HG02571 (cell line): ENCODE measurements around the gene PDK2.
"Not testable (repeated sequence)": the region's sequence is repeated elsewhere in the genome, so short reads cannot be mapped to it uniquely, and the experiment has no call there.

Source experiments
- ATAC-seq: cut with Tn5 transposase; IDR thresholded peaks from one replicate; pipeline ENCODE4 v1.9.1; 2021; ENCODE audit warnings: mild to moderate bottlenecking, moderate library complexity; ENCODE audit not compliant: unreplicated experiment

Gene PDK2

DNA sequence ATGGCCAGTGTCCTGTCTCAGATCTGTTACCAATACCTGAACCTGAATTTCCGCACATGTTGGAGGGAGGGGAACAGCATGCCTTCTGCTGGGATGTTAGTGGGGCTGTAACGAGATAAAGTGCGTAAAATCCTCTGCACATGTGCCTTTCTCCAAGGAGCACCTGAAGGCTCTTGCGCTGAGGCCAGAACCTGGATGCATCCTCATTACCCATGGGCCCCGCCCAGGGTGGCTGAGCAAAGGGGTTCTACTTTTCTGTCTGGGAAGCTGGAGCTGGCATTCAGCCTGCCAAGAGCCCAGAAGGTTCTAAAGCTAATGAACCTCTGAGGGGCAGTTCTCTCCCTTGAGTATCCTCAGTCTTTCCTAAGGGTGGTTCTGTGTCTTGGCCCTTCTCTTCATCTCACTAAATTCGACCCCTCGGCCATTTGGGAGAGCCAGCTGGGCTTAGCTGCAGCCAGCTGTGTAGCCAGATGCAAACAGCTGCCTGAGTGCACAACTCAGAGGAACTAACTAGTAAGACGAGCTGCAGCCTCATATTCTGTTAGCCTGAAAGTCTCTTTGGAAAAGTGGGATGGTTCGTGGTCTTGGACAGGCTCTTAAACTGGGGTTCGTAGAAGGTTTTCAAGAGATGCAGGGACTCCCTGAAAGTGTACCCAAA lies 36.7 kb upstream of the PDK2 start:
- ATAC-seq, result no peak

DNA sequence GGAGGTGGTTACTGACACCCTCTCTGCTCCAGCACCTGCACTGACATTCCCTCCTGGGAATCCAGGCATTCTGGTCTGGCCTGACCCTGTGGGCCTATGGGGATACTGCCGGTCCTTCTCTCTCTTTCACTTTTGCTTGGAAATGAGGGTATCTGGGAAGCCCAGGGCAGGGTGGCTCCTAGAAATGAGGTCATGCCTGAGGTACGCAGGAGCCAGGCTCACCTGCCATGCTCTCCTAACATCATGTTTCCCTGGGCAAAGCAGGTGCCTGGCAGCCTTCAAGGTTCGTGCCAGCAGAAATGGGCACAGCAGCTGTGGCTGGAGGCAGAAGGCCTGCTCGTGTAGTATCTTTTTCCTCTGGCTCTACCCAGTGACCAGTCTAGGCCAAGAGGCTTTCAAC lies 35.9 kb upstream of the PDK2 start:
- ATAC-seq, result no peak

DNA sequence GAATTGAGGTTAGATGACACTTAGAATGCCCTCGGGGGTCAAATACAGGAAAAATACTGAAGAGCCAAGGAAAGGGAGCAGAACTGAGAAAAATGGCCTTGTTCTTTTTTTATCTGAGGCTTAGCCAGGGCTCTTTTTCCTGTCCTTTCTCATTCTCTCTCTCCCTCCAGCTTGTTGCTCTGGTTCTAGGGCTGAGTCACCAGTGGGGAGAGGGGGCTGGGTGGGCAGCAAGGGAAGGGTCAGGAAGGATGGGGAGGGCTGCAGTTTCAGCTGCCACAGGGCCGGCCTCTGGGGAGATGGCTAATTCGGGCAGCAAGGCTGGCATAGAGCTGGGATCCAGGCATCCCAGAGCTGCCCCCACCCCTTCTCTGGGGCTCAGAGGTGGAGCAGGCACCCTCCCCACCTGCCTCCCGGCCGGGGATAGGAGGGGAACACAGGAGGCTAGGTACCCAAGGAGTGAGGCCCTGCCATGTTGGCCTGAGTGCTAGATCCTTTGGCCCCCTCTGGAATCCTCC lies 35.3 kb upstream of the PDK2 start:
- ATAC-seq, result no peak

DNA sequence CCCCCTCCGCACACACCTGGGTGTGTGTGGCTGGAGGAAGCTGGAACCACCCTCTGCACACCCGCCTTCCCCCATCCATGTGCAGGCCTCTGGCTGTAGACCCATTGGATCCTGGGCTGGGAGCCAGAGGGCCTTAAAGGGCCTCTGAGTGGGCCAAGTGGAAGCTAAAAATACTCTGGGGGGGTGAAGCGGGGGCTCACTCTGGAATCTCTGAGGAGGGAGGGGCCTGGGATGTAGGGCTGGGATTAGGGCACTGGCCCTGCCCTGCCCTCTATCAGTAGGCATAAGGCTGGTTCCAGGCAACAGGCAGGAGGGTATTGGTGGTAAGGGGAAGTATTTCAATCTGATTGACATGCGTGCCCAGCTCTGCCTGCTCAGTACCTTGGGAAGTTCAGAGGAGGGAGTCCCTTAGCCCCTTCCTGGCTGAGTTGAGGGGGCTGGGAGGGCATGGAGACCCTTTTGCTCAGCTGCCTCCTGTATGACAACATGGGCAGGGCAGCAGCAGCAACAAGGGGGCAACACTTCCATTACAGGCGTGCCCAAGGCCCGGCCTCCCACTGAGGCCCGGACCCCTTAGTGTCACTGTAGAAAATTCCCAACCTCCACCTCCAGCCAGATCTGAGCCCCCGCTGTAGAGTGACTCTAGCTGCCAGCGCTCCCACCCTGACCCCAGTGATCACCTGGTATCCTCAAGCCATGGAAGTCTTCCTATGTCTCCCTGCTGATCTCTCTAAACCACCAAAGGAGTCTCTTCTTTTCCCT lies 34.0 kb upstream of the PDK2 start:
- ATAC-seq, result no peak

DNA sequence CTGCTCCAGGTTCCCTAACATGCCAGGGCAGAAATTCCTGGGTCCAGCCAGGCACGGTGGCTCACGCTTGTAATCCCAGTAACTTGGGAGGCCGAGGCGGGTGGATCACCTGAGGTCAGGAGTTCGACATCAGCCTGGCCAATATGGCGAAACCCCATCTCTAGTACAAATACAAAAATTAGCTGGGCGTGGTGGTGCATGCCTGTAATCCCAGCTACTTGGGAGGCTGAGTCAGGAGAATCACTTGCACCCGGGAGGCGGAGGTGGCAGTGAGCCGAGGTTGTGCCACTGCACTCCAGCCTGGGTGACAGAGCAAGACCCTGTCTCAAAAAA lies 33.5 kb upstream of the PDK2 start:
- not testable (repeated sequence) for ATAC-seq

DNA sequence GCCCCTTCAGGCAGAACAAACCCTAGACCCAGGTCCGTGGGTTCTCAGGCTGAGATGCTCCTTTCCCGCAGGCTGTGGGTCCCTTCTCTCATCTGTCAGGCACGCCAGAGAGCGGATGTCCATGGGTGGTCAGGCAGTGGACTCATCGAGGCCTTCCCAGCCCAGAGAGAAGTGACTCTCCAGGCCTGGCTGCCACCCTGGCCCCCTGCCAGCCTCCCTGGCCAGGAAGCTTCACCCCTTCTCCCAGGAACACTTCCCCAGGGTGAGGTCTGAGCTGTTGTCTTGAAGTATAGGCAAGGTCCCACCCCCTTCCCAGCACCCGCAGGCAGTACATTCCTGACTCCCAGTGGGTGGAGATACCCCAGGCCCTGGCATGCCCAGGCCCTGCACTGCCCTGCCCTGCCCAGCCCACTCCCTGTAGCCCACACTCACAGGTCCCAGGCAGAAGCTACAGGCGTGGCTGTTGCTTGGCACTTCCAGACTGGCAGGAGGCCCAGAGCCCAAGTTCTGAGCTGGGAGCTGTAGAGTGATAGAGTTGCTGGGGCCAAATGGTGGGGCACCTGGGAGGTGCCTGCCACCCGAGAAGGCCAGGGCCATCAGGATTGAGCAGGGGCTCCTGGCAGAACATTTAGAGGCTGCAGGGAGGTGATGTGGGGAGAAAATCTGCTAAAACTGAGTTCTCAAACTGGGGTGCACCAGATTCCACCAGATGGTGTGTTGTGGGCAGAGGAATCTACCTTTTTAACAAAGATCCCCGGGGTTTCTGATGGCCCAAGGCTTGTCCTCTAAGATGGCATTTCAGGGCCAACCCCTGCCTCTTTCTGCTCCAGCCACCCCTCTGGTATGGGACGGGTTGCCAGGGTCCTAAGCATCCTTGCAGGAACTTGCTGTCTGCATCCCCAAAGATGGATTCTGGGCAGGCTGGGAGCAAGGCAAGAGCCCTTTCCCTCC lies 32.6 kb upstream of the PDK2 start:
- ATAC-seq, result no peak

DNA sequence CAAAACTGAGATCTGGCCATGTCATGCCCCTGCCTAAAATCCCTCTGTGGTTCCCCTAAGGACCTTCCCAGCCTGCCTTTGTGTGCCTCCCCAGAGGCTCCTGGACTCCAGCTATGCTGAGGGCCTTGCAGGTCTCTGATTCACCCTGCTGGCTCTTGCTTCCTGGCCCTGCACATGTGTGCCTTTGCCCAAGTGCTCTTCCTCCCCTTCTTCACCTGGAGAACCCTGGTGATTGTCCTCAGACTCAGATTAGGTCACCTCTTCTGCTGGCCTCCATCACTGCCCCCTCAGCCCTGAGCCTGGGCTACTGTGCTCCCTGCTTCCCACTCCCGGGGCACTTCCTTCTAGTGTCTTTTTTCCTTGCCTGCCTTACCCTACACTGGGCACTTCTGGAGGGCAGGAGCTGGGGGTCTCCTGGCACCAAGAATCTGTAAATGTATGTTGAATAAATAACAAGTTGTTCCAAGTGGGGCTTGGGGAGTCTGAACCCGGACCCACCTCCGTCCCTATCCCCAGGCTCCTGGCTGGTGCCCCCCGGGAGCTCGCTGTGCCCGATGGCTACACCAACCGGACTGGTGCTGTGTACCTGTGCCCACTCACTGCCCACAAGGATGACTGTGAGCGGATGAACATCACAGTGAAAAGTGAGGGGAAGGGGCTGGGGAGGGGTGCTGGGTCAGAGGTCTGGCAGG lies 31.4 kb upstream of the PDK2 start:
- ATAC-seq, result no peak

DNA sequence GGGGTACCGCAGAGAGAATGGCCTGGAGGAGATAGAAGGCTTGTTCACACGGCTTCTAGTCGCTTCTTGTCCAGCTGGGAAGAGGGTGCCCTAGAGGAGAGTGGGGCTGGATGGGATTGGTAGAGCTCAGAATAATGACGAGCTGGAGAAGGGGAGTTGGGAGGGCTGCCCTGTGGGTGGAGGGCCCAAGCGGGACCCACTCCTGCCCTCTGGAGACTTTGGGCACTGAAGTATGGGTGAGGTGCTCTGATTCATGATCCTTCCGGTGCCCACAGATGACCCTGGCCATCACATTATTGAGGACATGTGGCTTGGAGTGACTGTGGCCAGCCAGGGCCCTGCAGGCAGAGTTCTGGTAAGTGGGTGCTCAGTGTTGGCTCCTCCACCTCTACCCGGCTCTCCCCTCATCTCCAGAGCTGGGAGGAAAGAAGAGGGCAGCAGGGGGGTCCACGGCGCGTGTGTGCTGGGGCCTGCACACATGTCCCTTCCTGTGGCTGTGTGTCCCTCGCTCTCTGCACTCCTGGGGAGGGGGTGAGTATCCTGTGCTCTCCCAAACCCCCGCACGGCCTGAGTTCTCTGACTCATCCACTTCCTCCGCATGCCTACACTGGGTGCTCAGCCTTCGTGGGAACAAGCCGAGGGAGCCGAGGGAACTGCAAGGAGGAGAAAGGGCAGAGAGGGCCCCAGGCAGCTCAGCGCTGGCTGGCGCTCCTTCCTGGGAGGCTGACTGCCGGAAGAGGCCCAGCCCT lies 30.7 kb upstream of the PDK2 start:
- ATAC-seq, result no peak

DNA sequence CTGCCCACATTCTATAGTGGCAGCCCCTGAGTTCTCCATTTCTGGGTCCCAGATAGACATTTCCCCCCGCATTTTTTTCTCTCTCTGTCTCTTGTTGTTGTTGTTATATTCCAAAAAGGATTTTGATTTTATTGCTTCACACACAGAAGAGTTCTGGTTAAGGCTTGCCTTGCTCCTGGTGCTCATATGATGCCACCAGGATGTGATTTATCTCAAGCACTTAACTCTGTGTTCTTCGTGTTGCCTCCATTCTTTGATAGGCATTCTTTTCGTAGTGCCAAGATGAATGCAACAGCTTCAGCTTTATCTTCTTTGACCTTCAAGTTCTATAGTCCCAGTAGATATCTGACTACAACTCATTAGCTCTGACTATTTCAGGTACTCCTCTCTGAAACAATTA lies 30.1 kb upstream of the PDK2 start:
- no peak for ATAC-seq

DNA sequence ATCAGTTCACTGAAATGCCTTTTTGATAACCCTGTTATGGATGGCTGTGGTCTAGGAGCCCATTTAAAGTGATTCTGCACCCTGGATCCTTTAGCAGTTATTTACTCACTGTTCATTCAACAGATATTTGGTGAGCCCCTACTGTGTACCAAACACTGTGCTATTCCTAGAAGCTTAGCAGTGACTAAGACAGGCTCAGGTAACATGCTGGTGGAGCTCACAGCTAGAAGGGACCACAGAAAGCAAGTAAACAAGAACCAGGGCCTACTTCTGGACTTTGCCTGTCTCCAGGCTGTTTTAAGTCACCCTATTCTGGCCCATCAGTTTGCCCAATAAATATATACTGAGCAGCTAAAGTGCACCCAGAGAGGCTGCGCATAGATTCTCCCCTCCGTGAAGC lies 28.2 kb upstream of the PDK2 start:
- ATAC-seq, result no peak

DNA sequence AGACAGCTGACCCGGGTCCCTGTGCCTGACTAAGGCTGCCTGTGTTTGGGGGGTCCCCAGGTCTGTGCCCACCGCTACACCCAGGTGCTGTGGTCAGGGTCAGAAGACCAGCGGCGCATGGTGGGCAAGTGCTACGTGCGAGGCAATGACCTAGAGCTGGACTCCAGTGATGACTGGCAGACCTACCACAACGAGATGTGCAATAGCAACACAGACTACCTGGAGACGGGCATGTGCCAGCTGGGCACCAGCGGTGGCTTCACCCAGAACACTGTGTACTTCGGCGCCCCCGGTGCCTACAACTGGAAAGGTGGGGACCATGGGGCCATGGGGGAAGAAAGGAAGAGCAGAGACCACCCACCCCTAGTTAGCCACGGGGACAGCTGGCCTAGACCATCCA lies 27.2 kb upstream of the PDK2 start:
- ATAC-seq, result no peak

DNA sequence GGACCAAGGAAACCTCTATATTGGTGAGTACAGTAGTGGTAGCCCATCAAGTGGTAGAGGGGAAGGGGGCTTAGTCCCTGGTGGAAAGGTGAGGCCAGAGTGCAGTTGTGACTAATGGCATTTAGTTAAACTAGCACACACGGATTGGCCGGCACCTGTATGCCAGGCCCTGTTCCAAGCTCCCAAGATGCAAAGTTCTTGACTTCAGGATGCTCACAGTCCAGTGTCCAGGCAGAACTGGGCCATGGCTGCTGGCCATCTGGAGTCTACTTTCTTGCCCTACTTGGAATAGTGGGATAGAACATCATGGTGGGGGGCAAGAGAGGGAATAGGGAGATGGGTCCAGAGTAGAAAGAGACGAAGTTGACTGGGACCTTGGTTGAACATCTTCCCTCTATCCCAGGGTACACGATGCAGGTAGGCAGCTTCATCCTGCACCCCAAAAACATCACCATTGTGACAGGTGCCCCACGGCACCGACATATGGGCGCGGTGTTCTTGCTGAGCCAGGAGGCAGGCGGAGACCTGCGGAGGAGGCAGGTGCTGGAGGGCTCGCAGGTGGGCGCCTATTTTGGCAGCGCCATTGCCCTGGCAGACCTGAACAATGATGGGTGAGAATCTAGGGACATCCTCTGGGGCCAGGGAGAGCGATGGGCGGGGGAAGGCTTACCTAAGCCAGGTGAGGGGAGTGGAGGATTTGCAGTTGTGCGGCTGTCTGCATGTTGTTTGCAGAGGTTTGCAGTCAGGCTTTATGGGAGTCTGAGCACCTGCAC lies 24.1 kb upstream of the PDK2 start:
- ATAC-seq, result no peak

DNA sequence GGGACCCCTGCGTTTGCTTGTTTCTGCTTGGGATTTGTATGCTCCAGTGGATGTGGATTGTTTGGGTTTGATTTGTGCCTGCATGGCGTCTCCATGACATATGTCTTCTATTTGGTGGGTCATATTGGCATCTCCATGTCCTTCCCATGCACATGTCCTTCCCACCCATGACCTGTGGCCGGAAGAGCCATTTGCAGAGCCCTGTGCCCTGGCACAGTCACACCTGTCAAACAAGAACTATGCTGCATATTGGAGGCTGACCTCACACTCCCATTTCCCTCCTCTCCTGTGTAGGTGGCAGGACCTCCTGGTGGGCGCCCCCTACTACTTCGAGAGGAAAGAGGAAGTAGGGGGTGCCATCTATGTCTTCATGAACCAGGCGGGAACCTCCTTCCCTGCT lies 23.5 kb upstream of the PDK2 start:
- no peak for ATAC-seq

DNA sequence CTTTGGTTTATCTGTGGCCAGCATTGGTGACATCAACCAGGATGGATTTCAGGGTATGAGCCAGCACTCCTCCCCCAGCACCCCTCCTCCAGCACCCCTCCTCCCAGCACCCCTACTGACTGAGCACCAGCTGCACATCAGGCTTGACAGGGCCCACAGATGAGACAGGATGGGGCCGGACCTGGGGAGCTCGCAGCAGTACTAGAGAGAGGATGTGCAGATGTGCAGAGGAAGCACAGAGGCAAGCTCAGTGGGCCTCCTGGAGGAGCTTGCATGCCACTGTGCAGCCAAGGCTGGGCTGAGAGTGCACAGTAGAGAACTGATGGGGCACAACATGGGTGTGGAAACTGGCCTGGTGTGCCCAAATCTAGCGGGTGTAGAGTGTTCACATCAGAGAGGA lies 23.0 kb upstream of the PDK2 start:
- ATAC-seq, result no peak

DNA sequence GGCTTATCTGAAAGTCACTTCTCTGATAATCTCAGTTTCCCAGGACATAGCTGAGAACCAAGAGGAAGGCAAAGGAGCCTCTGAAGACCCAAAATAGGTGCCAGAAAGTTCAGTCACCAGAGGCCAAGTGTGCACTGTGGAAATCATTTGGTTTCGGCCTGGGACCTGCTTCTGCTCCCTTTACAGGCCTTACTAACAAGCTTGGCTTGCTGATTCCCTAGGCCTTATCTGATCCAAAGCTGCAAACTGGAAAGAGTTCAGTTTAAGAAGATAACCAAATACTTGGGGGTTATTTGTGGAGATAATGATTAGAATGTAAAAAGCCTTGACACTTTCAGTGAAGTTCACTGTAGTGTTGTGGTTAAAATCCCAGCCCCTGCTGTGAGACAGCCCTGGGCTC lies 22.2 kb upstream of the PDK2 start:
- no peak for ATAC-seq

DNA sequence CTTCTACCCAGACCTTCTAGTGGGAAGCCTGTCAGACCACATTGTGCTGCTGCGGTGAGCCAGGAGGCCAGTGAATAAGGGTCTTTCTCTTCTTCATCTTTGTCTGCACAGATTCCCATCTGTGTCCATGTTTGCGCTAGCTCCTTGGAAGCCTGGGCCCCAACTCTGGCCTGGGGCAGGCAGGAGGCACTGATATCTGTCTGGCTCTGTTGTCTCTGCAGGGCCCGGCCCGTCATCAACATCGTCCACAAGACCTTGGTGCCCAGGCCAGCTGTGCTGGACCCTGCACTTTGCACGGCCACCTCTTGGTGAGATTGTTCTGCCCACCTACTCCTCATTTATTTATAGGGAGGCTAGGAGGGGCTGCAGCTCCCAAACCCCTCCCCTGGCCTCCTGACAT lies 20.9 kb upstream of the PDK2 start:
- ATAC-seq, result no peak

DNA sequence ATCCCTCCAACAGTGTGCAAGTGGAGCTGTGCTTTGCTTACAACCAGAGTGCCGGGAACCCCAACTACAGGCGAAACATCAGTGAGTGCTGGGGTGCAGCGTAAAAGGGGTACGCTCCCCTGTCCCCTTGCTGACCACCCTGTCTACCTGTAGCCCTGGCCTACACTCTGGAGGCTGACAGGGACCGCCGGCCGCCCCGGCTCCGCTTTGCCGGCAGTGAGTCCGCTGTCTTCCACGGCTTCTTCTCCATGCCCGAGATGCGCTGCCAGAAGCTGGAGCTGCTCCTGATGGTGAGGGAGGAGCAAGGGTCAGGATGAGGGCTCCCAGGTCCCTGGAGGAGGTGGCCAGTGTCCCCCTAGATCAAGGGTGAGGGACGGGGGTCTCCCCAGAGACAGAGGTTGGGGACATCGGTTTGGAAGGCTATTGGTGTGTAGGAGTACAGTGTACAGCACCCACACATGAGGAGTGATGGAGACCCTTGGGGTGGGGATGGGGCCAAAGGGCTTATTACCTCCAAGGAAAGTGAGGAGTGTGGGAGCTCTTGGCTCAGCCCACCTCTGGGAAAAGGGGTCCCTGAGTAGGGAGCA lies 19.6 kb upstream of the PDK2 start:
- ATAC-seq, result no peak

DNA sequence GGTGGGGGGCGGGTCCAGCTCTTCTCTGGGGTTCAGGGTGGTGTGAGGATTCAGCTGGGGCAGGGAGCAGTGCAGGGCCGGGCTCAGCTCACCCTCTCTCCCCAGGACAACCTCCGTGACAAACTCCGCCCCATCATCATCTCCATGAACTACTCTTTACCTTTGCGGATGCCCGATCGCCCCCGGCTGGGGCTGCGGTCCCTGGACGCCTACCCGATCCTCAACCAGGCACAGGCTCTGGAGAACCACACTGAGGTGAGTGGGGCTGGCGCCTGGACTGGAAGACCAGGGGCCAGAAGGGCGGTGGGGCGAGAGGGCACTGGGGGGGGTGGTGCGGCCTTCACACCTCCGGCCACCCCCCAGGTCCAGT lies 18.9 kb upstream of the PDK2 start:
- ATAC-seq, result no peak

DNA sequence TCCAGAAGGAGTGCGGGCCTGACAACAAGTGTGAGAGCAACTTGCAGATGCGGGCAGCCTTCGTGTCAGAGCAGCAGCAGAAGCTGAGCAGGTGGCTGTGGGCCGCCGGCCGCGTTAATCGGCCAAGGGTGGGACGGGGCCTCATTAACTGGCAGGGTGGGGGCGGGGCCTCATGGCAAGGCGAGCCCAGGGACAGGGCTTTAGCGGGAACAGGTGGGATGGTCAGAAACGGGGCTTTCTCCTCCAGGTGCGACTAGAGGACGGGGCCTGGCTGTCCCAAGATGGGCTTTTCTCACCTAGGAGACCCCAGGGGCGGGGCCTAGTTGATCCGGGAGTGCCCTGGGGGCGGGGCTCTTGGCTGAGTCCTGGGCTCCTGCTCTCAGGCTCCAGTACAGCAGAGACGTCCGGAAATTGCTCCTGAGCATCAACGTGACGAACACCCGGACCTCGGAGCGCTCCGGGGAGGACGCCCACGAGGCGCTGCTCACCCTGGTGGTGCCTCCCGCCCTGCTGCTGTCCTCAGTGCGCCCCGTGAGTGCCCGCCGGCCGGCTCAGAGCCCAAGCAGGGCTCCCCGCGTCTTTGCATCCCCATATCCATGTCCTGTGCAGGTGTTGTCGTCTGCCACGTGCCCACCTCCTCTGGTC lies 18.4 kb upstream of the PDK2 start:
- no peak for ATAC-seq
